ENCODE results near the gene VEPH1.

DNA sequence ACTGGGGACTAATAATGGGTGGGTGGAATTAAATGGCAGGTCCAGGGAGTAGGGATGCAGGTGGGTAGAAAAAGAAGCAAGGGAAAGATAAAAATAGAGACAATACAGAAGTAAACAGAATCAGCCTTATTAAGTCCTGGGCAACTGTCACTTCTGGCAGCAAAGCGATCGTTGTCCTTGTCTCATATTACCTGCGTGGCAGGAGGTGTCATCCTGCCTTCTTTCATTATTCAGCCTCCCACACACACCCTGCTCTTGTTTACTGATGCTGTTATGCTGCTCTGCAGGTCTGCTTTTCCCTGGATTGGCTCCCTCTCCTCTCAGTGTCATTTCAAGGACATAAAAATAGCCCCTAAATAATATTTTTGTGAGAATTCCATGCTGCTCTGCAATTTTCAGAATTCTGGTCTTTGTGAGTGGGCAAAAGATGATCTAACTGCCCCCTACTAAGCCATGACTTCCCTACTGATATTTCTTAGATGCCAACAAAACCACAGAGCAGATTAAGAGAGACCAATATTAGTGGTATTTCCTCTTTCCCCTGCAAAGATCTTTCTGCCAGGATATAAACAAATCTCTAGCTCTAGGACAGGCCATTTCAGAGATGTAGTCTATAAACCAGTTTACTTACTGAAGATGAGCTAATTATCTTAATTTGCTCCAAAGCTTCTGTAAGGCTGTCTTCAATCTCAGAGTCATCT, 8.5 kb downstream of the VEPH1 start:
- TF ChIP-seq, protein P1, sequence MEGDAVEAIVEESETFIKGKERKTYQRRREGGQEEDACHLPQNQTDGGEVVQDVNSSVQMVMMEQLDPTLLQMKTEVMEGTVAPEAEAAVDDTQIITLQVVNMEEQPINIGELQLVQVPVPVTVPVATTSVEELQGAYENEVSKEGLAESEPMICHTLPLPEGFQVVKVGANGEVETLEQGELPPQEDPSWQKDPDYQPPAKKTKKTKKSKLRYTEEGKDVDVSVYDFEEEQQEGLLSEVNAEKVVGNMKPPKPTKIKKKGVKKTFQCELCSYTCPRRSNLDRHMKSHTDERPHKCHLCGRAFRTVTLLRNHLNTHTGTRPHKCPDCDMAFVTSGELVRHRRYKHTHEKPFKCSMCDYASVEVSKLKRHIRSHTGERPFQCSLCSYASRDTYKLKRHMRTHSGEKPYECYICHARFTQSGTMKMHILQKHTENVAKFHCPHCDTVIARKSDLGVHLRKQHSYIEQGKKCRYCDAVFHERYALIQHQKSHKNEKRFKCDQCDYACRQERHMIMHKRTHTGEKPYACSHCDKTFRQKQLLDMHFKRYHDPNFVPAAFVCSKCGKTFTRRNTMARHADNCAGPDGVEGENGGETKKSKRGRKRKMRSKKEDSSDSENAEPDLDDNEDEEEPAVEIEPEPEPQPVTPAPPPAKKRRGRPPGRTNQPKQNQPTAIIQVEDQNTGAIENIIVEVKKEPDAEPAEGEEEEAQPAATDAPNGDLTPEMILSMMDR (IDR thresholded peaks at IDR 0.05) = no peak
- TF ChIP-seq POLR2AphosphoS5 (IDR thresholded peaks at IDR 0.05; ENCODE audit: low read depth, low read length) = no peak
- no peak for TF ChIP-seq GABPA (IDR thresholded peaks at IDR 0.05; ENCODE audit: low read depth)
- no peak for TF ChIP-seq YY1 (IDR thresholded peaks at IDR 0.05; ENCODE audit: low read depth)
- TF ChIP-seq RAD21 (IDR thresholded peaks at IDR 0.05; ENCODE audit: low read length) = no peak
- TF ChIP-seq EZH2phosphoT487 (IDR thresholded peaks at IDR 0.05; ENCODE audit: borderline replicate concordance, low read depth) = no peak

Measured in SK-N-SH (cell line).